GM21423 (cell line): Measurements from ENCODE around the gene DENND1A.
"Not testable (repeated sequence)": the region's sequence is repeated elsewhere in the genome, so short reads cannot be mapped to it uniquely, and the experiment has no call there.

ENCODE experiments used
- ATAC-seq: cut with Tn5 transposase; IDR thresholded peaks from one replicate; pipeline ENCODE4 v1.9.1; 2021; ENCODE audit warnings: mild to moderate bottlenecking, moderate library complexity; ENCODE audit not compliant: unreplicated experiment

Gene DENND1A

DNA sequence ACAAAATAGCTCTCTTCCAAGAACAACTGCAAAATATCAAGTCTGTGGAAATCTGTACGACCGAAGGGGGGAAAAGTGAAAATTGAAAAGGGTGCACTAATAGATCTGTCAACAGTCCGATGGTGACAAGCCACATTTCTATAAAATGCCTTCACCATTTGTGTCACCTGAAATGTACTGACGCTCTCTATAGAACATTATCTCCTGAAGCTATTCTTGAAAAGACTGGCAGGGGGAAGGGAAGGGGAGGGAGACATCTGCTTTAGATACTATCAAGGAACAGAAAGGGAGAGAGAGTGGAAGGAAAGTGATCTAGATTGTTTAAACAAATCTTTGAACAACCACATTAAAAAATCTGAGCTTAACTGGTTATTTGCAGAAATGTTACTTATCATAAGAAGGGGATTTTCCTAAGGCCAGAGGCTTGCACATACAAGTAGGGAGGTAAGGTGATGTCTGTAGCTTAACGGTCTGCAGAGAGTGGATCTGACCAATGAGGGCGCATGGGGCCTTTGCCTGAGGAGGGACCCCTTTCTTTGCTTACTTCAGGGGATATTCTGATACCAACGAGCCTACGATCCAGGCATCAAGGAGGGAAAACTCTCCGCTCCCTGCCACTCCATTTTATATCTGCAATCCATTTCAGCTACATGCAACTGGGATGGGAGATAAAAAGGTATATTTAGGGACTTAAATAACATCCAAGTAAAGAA, 481.8 kb downstream of the DENND1A start:
- ATAC-seq: no peak

DNA sequence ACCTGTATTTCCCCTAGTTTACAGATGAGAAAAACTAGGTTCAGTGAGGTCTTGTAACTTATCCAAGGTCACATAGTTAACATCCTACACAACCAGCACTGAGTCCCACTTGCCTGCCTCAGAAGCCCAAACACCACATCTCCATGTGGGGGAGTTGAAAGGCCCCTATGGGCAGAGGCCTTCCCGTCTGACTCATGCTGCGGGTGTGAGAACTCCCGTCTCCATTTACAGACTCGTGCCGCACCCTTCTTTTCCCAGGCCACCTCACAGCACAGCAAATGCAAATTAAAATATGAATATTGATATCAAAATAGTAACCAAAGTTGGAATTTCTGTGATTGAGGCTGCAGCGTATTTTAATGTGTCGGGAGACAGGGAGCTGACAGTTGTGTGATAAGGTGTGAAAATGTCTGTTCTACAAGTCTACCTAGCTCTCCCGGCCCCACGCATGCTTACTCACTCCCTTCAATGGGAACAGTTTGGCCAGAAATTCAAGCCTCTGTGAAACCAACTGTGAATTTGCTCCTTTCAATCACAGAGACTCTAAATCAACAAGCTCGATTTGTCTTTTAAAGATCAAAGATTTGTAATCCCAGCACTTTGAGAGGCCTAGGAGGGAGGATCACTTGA, 483.8 kb downstream of the DENND1A start:
- ATAC-seq: no peak

DNA sequence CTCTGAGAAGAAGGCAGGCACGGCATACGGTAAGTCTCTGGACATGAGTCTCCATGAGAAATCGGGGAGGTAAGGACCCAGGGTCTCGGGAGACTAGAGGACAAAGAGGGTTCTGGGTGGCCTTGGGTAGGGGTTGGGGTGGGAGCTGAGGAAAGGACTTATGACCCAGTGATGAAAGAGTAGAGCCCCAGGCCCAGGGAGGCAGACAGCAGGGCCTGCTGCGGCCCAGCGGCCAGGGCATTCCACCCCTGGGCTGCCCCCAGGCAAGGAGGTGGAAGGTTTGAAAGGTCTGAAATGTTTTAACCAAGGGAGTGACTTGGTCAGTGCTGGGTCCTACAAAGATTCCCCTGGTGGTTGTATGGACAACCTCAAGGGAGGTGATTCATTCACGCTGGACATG, 484.8 kb downstream of the DENND1A start:
- ATAC-seq: no peak

DNA sequence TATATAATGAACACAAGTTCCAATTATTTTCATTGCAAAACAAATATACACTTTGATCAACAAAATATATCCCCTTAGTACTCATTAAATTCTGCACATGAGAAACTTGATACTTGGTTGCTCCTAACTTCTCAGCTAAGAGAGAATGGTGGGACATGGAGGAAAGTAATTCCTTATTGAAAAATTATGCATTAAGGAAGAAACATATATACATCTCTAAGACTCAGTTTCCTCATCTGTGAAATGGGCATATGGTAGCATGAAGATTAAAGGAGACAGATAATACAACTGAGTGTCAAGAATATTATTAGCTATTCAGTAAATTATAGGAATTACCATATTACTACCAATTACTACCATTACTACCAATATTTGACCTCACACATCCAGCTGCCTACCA, 488.2 kb downstream of the DENND1A start:
- ATAC-seq: no peak

DNA sequence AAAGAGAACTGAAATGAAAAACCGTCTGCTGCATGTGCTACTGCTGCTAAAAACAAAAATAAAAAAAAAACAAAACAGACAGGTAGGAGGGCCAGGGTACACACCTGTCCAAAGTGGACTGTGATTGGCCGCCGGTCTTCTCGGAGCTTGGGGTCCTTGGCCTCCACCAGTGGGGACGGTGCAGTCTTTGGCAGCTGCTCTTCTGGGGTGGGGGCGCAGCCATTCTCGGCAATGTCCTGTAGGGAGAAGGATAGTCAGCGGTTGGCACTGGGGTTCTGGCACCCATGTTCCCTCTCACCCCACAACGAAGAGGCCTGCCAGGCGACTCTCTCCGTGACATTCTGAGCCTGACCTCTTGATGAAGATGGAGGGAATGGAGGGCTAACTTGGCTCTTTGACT, 489.7 kb downstream of the DENND1A start:
- ATAC-seq: no peak

DNA sequence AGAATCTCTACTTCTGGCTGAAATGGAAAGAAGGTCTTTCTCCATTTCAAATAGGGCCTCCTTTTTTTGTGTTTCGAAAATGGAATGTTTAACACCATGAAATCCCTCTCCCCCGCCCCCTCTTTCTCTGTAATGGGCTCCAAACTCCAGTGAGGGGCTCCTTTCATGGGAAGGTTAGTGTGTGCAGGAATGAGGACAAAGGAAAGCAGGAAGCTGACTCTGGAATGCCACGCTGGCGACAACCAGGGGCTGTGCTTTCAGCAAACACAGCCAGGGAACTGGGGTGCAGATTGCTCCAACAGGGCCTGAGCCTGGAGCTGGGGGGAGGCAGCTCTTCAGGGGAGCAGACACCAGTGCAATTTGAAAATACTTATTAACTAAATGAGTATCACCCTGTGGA, 491.1 kb downstream of the DENND1A start:
- ATAC-seq: no peak

GRCh38 chr9:123438321-123438720, 491.6 kb downstream of the DENND1A start:
- ATAC-seq: no peak

DNA sequence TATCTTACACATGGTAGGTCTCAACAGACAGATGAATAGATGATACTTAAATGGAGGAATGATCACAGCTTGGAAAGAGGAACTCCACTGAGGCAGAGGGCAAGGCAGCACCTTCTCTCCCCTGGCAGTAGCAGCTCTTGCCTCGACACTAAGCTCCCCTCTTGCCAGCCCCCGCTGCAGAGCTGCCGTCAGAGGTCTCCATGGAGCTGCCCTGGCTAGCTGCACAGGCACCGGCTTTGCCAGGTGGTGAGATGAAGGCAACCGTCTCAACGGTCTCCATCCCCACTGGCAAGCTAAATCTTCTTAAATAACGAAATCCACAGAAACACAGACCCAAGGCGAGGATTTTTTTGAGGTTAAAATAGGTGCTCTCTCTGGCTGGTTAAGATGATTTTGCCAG, 492.7 kb downstream of the DENND1A start:
- ATAC-seq: no peak

GRCh38 chr9:123435471-123435870, 494.5 kb downstream of the DENND1A start:
- no peak for ATAC-seq

DNA sequence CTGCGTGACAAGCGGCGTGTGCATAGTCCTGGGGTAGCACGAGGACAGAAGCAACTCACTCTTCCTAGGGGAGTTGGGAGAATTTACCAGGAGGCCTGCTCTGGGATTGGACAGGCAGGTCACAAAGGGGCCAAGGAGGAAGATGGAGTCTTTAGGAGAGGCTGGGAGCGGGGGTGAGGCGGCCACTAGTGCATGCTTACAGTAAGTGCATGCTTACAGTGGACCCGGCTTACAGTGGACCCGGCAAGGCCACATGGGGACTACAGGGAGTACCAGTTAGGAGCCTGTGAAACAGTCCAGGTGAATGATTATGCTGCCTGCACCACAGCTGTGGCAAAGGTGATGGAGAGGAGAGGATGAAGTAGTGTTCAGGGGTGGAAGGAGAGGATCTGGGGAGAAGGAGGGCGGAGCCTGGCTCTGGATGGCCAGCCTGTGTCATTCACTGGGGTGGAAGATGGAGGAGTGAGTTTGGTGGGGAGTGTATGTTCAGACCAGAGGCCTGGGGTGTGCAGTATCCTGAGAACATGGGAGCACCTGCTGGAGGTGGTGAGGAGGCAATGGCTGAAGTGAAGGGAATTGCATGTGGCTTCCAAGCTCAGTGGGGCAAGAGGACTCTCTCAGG, 495.2 kb downstream of the DENND1A start:
- no peak for ATAC-seq

GRCh38 chr9:123432331-123433236, 497.3 kb downstream of the DENND1A start:
- no peak for ATAC-seq

DNA sequence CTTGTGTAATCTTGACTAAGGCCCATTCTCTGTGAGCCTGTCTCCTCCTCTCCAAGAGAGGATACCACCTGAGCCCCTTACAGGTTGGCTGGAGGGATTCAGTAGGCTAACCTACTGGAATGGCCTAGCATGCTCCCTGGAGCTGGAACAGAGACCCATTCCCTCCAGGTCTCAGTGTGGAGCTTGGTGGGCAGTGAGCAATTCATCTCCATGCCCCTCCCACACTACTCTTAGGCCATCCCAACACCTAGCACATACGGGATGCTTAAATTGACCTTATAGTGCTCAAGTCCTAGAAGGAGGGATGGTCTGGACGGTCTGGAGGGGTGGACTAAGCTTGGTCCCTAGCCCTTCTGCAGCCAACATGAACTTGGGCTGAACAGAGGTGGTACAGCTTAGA, 498.3 kb downstream of the DENND1A start:
- ATAC-seq: no peak

DNA sequence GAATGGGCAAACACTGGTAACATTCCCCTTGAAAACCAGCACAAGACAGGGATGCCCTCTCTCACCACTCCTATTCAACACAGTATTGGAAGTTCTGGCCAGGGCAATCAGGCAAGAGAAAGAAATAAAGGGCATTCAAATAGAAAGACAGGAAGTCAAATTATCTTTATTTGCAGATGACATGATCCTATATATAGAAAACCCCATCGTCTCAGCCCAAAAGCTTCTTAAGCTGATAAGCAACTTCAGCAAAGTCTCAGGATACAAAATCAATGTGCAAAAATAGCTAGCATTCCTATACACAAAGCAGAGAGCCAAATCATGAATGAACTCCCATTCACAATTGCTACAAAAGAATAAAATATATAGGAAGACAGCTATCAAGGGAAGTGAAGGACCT, 501.5 kb downstream of the DENND1A start:
- not testable (repeated sequence) for ATAC-seq

DNA sequence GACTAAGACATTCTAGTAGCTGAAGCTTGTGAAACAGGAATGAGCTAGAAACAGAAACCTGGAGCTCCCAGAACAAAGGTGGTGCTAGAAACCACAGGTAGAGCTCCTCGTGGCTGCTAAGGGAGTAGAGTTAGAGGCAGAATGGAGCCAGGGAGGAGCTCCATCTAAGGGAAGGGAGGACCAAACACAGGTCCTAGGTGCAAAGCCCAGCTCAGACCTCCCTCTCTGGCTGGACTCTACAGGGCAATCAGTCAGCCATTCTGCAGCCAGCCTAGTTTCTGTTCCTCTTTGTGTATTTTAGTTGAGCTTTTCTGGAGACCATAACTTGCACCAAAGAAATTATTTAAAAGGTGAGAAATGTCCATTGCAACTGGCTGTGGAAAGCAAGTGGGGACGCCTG, 503.5 kb downstream of the DENND1A start:
- ATAC-seq: peak; percentile 80

GRCh38 chr9:123425836-123426365, 504.0 kb downstream of the DENND1A start:
- ATAC-seq: no peak

DNA sequence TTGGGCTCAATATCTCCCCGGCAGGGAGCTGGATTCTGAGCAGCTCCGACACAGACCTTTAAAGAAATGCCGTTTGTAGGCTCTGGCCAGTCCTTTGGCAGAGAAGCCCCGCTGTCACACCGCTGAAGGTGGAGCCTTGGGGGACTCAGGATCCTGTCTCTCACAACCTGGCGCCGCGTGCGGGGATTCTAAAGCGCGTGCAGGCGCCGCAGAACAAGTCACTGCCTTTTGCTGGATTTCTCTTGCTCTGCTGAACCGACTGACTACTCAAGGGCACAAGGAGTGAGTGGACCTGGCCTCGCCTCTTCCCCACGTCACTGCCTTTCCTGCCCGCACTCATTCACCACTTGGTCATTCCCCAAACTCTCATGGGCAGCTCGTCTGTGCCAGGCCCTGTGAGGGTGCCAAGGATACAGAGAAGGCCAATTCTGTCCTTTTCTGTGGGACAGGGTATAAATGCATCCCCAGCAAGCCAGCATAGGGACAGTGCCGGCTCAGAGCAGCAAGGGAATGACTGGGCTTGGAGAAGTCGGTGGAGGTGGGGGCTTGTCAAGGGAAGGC, 504.6 kb downstream of the DENND1A start:
- no peak for ATAC-seq

GRCh38 chr9:123424552-123425225, 505.2 kb downstream of the DENND1A start:
- ATAC-seq: no peak

DNA sequence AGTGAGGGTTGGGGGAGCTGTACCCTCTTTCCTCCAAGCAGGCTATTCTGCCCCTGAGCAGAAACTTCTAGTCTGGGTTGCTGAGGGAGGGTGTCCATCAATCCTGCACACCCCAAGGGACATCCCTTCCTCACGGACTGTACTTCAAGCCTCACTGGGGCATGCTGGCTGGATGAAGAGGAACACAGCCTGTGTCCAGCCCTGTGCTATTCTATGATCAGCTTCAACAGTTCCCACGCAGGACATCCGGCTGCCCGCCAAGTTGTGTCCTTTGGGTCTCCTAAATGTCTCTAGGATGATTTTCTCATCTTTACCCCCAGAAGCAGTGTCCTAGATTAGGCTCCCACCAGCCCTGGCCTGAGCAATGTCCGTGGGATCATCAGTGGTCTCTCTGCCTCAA, 505.8 kb downstream of the DENND1A start:
- ATAC-seq: no peak

- no peak for ATAC-seq
Observed at GRCh38 chr9:123423311-123423640, 506.6 kb downstream of the DENND1A start.

GRCh38 chr9:123422635-123423310, 507.2 kb downstream of the DENND1A start:
- ATAC-seq: no peak
